GM18502 (cell line): Measurements from ENCODE around the gene OFD1.
"Not testable (repeated sequence)": the region's sequence is repeated elsewhere in the genome, so short reads cannot be mapped to it uniquely, and the experiment has no call there.

Experiments used
- ATAC-seq: cut with Tn5 transposase; IDR thresholded peaks from one replicate; pipeline ENCODE4 v1.9.1; 2021; ENCODE audit warnings: mild to moderate bottlenecking; ENCODE audit not compliant: unreplicated experiment, poor library complexity

Gene OFD1

DNA sequence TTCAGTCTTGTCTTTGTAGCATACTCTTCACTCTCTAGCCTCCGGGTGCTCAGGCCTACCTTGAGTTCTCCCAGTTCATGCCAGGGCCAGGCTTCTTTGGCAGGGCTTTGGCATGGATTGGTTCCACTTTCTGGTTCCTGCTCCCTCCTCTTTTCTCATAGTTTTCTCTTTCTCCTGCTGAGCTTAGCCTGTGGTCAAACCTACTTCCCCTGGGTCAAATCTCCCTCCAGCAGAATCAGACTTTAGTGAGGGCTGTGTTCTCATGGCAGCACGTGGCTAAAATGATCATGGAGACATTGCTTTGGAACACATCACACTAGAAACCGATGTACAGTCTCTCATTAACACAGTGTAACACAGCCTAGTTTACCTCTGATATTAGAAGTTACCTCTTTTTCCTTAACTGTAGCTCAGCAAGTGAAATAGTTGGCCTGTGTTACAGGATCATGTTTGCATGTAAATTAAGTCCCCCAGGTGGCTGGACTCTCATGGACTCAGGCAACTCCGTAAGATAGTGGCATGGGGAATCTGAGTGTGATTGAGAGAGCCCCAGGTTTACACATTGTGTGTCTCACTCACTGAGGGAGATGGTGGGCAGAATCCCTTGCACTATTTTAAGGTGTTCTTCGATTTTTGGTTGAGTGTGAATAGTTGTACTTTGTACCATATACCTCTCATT, 32.3 kb upstream of the OFD1 start:
- no peak for ATAC-seq

DNA sequence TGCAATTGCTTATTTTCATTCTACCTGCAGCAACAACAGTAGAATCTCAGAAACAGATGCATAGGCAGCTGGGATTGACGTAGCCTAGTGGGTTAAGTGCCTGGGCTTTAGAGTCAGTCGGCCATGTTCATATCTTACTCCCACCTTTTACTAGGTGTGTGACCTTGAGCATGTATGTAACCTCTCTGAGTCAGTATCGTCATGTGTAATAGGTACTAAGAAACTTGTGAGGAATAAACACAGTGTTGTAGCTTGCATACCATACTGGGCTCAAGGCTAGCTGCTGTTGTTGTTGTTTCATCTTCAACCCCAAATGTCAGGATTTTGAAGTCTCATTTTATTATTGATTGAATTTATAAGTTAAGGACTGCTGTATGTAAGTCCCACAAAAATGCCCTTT, 31.4 kb upstream of the OFD1 start:
- no peak for ATAC-seq

DNA sequence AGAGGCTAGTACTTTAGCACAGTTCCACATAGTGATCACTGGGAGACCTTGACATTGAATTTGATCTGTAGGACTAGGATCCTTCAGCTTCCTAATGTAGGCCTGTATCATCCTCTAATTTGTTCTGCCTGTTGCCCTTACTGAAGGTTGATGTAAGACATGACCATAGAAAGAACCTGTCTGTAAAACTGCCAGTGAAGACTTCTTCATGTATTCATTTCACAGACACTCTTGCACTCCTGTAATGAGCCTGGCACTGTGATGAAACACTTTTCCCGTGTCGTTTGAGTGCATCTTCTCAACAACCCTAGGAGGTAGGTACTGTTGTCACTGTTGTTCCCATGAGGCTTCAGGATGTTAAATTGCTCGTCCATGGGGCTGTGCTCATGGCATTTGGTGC, 31.0 kb upstream of the OFD1 start:
- ATAC-seq = no peak

DNA sequence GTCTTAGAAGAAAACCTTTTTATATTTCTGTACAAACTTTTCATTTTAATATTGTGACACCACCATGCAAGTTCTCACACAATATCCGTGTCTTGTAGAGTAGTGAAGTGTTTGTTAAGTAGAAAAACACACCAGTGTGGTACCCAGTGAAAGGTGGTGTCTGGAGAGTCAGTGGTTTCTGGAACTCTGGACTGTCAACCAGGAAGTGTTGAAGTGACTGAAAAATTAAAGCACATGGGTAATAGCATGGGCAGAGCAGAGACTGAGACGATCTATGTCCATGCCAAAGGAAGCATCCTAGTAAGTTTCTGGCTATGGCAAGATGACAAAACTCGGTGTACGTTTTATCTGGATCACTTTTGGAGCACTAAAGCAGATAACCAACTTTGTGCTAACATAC, 23.4 kb upstream of the OFD1 start:
- ATAC-seq = no peak

DNA sequence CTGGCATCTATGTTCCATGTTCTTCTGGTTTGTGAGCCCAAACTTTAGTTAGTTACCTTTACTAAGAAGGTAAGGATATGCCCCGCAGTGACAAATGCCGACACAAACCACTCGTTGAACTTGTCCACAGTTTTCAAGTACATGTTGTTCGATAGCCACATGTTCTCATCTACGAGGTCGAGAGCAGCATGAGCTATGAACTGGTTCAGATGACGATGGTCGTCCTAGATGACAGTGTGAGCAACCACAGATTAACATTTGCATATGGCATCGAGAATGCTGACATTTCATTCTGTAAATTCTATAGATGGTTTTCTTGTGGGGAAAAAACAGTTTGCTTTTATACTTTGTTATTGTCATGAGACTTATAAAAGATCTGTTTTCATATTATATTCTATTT, 18.1 kb upstream of the OFD1 start:
- ATAC-seq = no peak

DNA sequence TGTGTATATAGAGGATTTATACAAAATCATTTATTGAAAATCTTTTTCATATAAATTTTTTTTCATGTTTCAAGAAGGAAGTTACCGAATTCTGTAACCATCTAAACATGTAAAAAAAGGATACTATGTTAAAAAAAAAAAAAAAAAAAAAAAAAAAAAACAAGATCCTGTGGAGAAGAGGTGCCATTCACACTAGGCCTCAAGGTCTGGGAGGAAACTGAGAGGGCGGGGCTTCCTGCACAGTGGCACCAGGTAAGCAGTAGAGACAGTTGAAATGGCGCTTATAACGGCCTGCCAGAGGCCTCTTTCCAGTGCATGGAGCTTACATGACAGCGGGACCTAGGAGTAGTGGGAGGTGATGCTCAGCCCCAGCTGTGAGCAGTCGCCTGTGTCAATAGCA, 17.6 kb upstream of the OFD1 start:
- ATAC-seq = no peak

DNA sequence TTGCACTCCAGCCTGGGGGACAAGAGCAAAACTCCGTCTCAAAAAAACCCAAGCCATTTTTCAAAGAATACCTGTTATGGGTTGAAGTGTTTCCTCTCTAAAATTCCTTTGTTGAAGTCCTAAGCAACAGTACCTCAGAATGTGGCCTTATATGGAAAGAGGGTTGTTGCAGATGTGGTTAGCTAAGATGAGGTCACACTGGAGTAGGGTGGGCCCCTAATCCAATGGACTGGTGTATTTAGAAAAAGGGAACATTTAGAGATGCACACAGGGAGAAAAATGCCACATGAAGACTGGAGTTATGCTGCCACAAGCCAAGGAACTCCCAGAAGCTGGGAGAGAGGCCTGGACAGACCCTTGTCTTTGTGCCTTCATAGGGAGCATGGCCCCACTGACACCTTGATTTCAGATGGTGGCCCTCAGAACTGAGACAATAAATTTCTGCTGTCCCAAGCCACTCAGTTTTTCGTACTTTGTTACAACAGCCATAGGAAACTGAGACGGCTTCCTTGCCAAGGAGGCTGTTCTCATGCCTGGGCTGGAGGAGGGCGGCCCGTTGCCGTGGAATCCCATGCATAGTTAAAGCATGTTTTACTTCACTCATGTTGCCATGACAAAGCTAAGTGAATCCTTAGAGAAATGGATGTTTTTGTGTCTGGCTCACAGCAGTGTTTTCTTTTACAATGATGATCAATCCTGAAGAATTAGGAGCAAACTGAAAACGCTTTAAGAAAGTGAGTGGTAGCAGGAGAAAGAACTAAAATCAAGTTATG, 16.7 kb upstream of the OFD1 start:
- ATAC-seq = no peak

DNA sequence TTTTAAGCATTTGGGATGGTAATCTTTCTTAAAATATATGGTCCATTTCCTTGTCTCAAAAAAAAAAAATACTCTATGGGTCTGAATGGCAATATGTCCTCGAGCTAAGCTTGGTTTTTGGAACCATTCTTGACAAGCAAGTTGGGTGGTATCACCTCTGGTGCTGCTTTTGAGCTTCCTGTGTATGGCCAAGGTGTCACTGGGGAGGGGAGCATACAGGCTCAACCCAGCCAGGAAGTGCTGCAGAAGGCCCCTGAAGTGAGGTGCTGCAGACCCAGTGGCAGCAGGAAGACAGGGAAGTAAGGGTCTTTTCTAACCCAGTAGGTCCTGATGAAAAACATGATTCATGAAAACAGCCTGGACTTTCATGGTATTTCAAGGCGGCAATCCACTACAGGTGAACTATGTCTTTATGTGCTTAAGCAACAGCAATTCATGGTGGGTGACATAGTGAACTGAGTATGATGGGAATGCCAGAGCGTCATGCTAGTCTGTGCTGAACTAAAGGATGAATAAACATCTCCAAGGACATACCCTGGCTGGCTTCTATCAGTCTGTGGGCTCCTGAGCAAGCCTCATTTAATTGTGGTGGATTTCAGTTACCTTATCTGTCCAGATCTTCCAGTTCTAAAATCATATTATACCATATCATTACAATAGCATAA, 15.2 kb upstream of the OFD1 start:
- no peak for ATAC-seq

DNA sequence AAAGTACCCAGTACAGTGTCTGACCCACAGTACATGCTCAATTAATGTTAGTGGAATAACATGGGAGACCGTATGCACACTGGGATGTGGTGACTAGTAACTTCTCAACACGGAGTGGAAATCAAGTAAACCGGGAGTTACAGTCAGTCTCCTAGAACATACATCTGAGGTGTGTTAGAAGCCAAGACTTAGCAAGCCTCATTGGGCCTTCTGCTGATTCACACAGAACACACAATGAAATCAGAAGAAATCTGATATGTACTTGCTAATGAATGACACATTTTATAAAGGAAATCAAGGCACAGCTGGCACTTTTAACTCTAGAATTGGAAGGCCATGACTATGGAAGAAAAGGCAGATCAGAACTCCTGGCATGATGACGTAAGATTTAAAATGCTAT, 13.2 kb upstream of the OFD1 start:
- ATAC-seq = no peak

DNA sequence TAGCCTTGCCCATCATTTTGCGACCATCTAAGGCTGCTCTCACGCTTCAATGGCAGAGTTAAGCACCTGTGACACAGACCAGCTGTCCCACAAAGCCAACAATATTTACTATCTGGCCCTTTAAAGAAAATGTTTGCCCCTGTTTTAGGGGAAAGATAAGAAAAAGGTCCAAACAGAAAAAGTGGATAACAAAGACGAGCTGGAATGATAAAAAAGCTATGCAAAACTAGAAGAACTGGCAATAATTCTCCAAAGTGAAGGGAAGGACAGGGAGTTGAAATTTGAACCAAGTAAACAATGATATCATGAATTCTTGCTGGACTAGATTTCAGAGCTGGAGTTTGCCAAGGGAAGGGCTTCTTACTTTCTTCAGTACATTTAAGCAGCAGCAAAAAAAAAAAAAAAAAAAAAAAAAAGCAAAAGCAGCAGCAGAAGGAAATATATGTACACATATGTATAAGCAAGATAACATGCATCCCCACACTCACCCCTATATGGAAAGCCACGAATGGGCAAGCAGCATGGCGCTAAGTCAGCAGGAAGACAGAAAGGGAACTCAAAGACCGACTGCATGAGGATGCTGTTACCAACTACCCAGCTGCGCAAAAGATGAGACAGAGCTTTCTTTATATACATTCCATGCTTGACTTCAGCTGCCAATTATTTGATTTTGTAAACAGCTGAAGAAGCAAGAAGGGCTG, 12.6 kb upstream of the OFD1 start:
- no peak for ATAC-seq

DNA sequence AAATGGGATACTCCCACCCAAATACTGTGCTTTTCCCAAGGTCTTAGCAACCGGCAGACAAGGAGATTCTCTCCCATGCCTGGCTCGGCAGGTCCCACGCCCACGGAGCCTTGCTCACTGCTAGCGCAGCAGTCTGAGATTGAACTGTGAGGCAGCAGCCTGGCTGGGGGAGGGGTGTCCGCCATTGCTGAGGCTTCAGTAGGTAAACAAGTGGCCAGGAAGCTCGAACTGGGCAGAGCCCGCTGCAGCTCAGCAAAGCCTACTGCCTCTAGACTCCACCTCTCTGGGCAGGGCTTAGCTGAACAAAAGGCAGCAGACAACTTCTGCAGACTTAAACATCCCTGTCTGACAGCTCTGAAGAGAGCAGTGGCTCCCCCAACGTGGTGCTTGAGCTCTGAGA, 9.7 kb upstream of the OFD1 start:
- ATAC-seq = not testable (repeated sequence)

DNA sequence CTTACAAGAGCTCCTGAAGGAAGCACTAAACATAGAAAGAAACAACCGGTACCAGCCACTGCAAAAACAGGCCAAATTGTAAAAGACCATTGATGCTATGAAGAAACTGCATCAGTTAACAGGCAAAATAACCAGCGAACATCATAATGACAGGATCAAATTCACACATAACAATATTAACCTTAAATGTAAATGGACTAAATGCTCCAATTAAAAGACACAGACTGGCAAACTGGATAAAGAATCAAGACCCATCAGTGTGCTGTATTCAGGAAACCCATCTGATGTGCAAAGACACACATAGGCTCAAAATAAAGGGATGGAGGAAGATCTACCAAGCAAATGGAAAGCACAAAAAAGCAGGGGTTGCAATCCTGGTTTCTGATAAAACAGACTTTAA, 8.0 kb upstream of the OFD1 start:
- ATAC-seq = not testable (repeated sequence)

DNA sequence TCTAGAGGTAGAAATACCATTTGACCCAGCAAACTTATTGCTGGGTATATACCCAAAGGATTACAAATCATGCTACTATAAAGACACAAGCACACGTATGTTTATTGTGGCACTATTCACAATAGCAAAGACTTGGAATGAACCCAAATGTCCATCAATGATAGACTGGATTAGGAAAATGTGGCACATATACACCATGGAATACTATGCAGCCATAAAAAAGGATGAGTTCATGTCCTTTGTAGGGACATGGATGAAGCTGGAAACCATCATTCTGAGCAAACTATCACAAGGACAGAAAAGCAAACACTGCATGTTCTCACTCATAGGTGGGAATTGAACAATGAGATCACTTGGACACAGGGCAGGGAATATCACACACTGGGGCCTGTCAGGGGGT, 4.0 kb upstream of the OFD1 start:
- ATAC-seq = not testable (repeated sequence)

DNA sequence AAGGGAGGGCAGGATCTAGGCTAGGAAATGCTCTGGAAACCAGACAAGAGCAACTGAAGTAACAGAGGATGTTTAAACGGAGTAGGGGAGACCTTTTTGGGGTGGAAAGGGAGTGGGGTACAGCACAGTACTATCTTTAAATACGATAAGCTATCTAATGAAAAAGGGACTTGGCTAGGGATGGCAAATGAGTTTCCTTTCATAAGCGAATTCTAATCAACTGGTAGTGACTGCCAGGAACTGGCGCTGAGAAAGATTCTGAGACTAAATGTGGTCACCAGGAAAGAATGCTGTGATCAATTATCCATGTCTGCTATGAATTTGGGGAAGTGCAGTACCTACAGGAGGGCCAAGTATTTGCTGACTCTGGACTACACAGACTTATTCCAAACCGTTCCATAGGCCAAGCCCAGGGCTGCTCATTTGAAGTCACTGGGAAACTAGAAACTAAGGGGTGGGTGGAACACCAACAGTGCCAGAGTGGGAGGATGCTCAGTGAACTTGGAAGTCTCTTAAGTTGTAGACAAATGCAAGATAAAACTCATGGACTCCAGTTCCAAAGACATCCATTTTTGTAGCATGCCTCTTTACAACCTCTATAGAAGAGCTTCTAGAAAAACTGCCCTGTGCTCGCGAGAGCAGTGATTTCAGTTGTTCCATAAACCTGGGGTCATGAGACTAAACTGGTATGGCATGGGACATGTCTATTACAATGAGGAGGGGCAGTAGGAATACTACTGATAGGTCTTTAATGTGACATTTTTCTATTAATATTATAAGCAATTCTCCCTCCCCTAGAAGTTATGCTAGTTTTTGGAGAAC, 2.1 kb upstream of the OFD1 start:
- ATAC-seq = no peak

DNA sequence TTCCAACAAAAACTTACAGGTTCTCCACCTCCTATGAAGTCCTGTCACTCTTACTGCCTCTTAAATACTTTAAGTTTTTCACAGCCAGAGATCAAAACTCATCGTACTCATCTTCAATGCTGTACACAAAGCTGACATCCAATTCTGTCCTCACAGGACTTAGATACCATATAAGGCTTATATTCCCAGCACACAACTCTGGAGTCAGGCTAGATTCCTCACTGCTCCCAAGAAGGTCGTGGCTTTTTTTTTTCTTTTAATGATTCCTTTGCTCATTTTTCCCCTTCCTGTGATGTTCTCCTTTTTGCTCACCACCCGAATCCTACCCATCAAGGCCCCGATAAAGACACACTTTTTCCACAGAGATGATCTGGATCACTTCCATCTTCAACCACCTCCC, 1.0 kb upstream of the OFD1 start:
- no peak for ATAC-seq

DNA sequence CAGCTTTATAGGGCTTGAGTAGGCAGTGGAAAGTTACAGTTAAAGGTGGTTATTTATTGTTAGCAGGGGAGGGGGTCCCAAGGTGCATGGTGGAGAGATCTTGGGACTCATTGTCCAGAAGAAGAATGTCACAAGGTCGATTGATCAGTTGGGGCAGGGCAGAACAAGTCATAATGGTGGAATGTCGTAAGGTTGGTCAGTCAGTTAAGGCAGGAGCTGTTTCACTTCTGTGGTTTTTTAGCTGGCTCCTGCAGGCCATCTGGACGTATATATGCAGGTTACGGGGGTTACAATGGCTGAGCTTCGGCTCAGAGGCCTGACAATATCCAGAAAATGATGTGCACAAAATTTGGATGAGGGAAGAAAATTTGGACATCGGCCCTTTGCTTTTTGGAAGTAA, 7.1 kb downstream of the OFD1 start:
- no peak for ATAC-seq

DNA sequence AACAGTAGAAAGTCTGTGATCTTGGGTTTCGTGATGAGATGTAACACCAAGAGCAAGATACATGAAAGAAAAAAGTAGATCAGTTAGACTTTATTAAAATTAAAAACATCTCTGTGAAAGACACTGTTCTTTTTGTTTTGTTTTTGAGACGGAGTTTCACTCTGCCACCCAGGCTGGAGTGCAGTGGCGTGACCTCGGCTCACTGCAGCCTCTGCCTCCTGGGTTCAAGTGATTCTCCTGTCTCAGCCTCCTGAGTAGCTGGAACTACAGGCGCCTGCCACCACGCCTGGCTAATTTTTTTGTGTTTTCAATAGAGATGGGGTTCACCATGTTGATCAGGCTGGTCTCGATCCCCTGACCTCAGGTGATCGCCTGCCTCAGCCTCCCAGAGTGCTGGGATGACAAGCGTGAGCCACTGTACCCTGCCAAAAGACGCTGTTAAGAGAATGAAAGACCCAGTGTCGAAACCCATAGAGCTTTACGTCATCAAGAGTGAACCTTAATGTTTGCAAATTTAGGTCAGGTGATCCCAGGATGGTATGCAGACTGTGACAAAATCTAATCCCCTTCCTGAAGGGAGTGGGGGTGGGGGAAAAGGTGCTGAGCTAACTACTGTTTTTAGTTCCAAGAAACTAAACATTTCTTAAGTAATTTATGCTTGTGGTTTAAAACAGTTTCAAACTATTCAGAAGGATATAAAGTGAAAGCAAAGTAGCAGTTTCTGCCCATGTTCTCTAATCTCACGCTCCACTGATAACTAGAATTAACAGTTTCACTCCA, 8.0 kb downstream of the OFD1 start:
- ATAC-seq = peak; percentile 95

DNA sequence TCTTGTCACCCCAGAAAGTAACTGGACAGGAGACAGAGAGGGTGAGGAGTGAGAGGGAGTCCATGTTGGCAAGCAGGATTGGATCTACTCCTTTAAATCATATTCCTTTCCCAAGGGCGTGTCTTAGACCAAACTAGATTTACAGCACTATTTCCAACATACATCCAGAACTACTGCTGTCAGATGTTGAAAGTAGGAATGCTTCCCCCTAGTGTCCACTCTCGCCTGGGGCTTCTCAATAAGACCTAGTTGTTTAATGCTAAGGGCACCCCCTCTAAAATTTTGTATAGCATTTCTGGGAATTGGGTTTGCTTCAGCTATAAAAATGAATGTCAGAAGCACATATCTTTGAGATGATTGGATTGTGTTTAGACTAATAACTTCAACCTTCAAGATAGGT, 13.3 kb downstream of the OFD1 start:
- ATAC-seq = no peak

DNA sequence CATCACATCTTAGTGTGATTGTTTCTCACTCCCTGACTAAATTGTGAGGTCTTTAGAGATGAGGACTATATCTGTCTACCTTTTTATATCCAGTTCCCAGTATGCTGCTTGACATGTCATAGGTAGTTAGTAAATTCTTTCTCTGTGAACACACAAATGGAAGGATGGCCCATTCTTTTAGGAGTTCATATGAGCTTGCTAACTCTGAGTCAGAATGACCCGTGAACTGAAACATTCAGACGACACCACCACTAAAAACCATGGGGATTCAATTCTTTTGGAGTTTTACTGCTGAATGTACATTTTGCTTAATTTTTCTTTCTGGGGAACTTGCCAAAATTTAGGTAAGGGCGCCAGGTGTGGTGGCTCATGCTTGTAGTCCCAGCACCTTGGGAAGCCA, 13.9 kb downstream of the OFD1 start:
- ATAC-seq = no peak
